GM12878 (cell line): Measurements from ENCODE around the gene ADAM19. TPM values are rescaled to one million over a fixed set of nuclear protein-coding genes. Genes with fewer than 3 reads are reported as not detected.

Source experiments
- ATAC-seq: fragments of 200-7000 bp; cut with Tn5 transposase; 3 replicates; pipeline ENCODE4 v1.9.1; 2020; ENCODE audit warnings: mild to moderate bottlenecking, moderate library complexity
- BruUV-seq: library from RNA; stranded (reverse); fragments of 400-500 nt; replicated peaks from 2 replicates; lab custom pipeline; 2021; lab: Mats Ljungman, UMichigan
- CTCF ChIA-PET: fragments of 300-600 bp; sonication (Branson Sonifier 250); formaldehyde crosslinking; extraction: SDS; loops from one replicate; lab custom pipeline; 2021; ENCODE audit warnings: inconsistent platforms; lab: Yijun Ruan, JAX
- POLR2A ChIA-PET: fragments of 350-600 bp; formaldehyde crosslinking; extraction: SDS; loops from one replicate; lab custom pipeline; 2021; ENCODE audit warnings: inconsistent platforms; lab: Charles Lee
- RAD21 ChIA-PET: fragments of 300-600 bp; sonication (Branson Sonifier 250); formaldehyde crosslinking; loops from one replicate; lab custom pipeline; 2023; ENCODE audit warnings: antibody characterized with exemption; ENCODE audit not compliant: unreplicated experiment; lab: Charles Lee
- SMC1A ChIA-PET: fragments of 300-600 bp; sonication (Branson Sonifier 250); formaldehyde crosslinking; loops from one replicate; lab custom pipeline; 2023; ENCODE audit not compliant: unreplicated experiment, uncharacterized antibody; lab: Charles Lee
- DNase-seq: peaks from one replicate; pipeline ENCODE4 v3.0.0-alpha.2; 2011; ENCODE audit warnings: low read depth, low spot score
- FAIRE-seq: peaks from 3 replicates; lab custom pipeline; 2011; peaks lifted over from hg19 to GRCh38; lab: Jason Lieb, UNC
- H2AFZ ChIP-seq: 2 replicates; pipeline ENCODE4 v1.6.0; 2011; ENCODE audit warnings: low read depth, low read length, control low read depth; ENCODE audit not compliant: control insufficient read depth
- H3K27ac ChIP-seq: 2 replicates; pipeline ENCODE4 v1.5.1; 2011; ENCODE audit warnings: control low read depth; ENCODE audit not compliant: control insufficient read depth, insufficient read depth
- H3K27me3 ChIP-seq, 2 experiments: replicated peaks in 1 of 2; 2 replicates each; pipeline versions ENCODE4 v1.6.0 to v1.6.1; 2011; ENCODE audit warnings: low read length in 1 of 2; ENCODE audit not compliant: control insufficient read depth in 2 of 2, insufficient read depth in 2 of 2
- H3K36me3 ChIP-seq, 2 experiments: 2 replicates each; pipeline ENCODE4 v1.5.1; 2011; ENCODE audit warnings: low read length in 1 of 2; ENCODE audit not compliant: control insufficient read depth in 2 of 2, insufficient read depth in 2 of 2
- H3K4me1 ChIP-seq: 2 replicates; pipeline ENCODE4 v1.6.1; 2011; ENCODE audit warnings: mild to moderate bottlenecking, low read length, moderate library complexity, mixed read lengths; ENCODE audit not compliant: control insufficient read depth, insufficient read depth
- H3K4me2 ChIP-seq: 2 replicates; pipeline ENCODE4 v1.6.0; 2011; ENCODE audit warnings: control low read depth; ENCODE audit not compliant: control insufficient read depth, insufficient read depth
- H3K4me3 ChIP-seq: fragments of 200-600 bp; sonication (generic); 2 replicates; pipeline ENCODE4 v1.5.1; 2016
- H3K79me2 ChIP-seq: 2 replicates; pipeline ENCODE4 v1.6.0; 2011; ENCODE audit warnings: low read length; ENCODE audit not compliant: control insufficient read depth, insufficient read depth
- H3K9ac ChIP-seq: 2 replicates; pipeline ENCODE4 v1.8.0; 2011; ENCODE audit warnings: low read length, control low read depth, mixed read lengths; ENCODE audit not compliant: control insufficient read depth, insufficient read depth
- H3K9me3 ChIP-seq: replicated peaks from 3 replicates; pipeline ENCODE4 v1.5.1; 2011; ENCODE audit warnings: mild to moderate bottlenecking, low read length; ENCODE audit not compliant: control insufficient read depth, insufficient read depth
- H4K20me1 ChIP-seq: 2 replicates; pipeline ENCODE4 v1.6.0; 2011; ENCODE audit not compliant: control insufficient read depth, insufficient read depth
- E2F8 ChIP-seq: fragments of 450-650 bp; IDR thresholded peaks from 2 replicates; pipeline ENCODE4 v1.6.1; 2018; ENCODE audit warnings: mild to moderate bottlenecking, low read depth, moderate library complexity; ENCODE audit not compliant: partially characterized antibody
- KLF5 ChIP-seq: fragments of 450-650 bp; IDR thresholded peaks from 2 replicates; pipeline ENCODE4 v1.6.1; 2014; ENCODE audit warnings: mild to moderate bottlenecking; ENCODE audit not compliant: partially characterized antibody
- SP1 ChIP-seq: IDR thresholded peaks from one replicate; pipeline ENCODE4 v1.6.1; 2011; ENCODE audit warnings: low read depth, low read length
- TBL1XR1 ChIP-seq: IDR thresholded peaks from 2 replicates; pipeline ENCODE4 v1.6.1; 2012; ENCODE audit warnings: low read depth, low read length, improper control_type of control experiment
- WGBS: methylation state at CpG from one replicate; pipeline ENCODE4 v1.1.6; 2016; ENCODE audit warnings: low lambda C conversion rate; ENCODE audit not compliant: insufficient replicate concordance, insufficient coverage; ENCODE audit errors: missing lambda C conversion rate; 5-methylcytosine and 5-hydroxymethylcytosine counted together
- in situ Hi-C: fragments of 300-500 bp; cut with MboI; formaldehyde crosslinking; loops from 9 replicates; pipeline ENCODE4 v1.14.3; 2018; ENCODE audit warnings: mixed read lengths
- intact Hi-C: fragments of 100-400 bp; cut with micrococcal nuclease; formaldehyde crosslinking; loops from one replicate; pipeline ENCODE4 v1.14.2; 2022; ENCODE audit not compliant: unreplicated experiment
- polyA plus RNA-seq, 11 experiments: library from polyadenylated mRNA; depleted of rRNA in 4 of 11; unstranded in 6 of 11; stranded (reverse) in 5 of 11; fragments of >200 nt; fragmentation: Nextera tagmentation in 4 of 11; fragmentation: Illumina TruSeq in 1 of 11; extraction: Ambion mirVana in 4 of 11; extraction: Trizol in 1 of 11; gene quantifications; 1 replicate in 1 of 11; 2 replicates in 10 of 11; pipeline versions ENCODE4 v1.2.1 to v1.2.3, GENCODE V29; 2011 to 2016; ENCODE audit warnings: inconsistent platforms in 2 of 11, missing spikeins in 2 of 11, low read depth in 1 of 11
- total RNA-seq, 4 experiments: library from RNA; depleted of rRNA in 3 of 4; stranded (reverse); fragments of >200 nt in 3 of 4; fragmentation: Illumina TruSeq in 1 of 4; extraction: Trizol in 1 of 4; gene quantifications; 2 replicates each; pipeline versions ENCODE4 v1.2.1 to v1.2.3, GENCODE V29; 2013 to 2021

ADAM19 gene
- total and polyA plus RNA-seq, 10 of the 15 experiments (the other 5 are each of a cell fraction or from before 2014, with no cell fraction given) = 16.0 to 92.8 (median 44.7) TPM

- SMC1A ChIA-PET = interaction anchor here (1.2 to 1.8 kb wide), 2 partner anchors 8 to 31 kb away, joined by 3 to 8 read pairs; no protein-coding TSS in a partner anchor
- H3K79me2 ChIP-seq = peaks cover 32% of the 10 kb centered on the region
- no peak overlapping the region for H3K4me2 ChIP-seq
- H2AFZ ChIP-seq = no peak overlapping the region
- intact Hi-C loops (no loop called here), in situ Hi-C loops (no loop called here)
- POLR2A ChIA-PET = interaction anchor here (0.6 kb wide), 1 partner anchor 41 kb away, joined by 3 read pairs; no protein-coding TSS in a partner anchor
- CTCF ChIA-PET = interaction anchor here (0.6 kb wide), 1 partner anchor 1317 kb away, joined by 3 read pairs; no protein-coding TSS in a partner anchor
- BruUV-seq = no TSS peak
- H3K4me3 ChIP-seq = no peak overlapping the region
- 74% methylated on average over 6 of the region's 6 CpGs for WGBS
- H3K4me1 ChIP-seq = peaks cover 52% of the 10 kb centered on the region
- FAIRE-seq (no peak), ATAC-seq (no peak), DNase-seq (no peak)
- TF ChIP-seq E2F8 = no peak
- TF ChIP-seq SP1 = no peak
- TF ChIP-seq TBL1XR1 = no peak
- no peak for TF ChIP-seq KLF5
- H3K36me3 ChIP-seq = peaks cover 0 to 3% of the 10 kb centered on the region in 2 experiments; a peak in 2 of 4 replicates
- H3K9ac ChIP-seq = no peak overlapping the region
- 0 out of 2 replicates have a peak, but pooled peaks cover 2% of the 10 kb centered on the region for H4K20me1 ChIP-seq
- H3K27me3 ChIP-seq = no peaks in the 10 kb centered on the region
- no peaks in the 10 kb centered on the region for H3K9me3 ChIP-seq
- RAD21 ChIA-PET = interaction anchor here (0.6 to 1.5 kb wide), 2 partner anchors 19 to 22 kb away, joined by 3 to 4 read pairs; no protein-coding TSS in a partner anchor
- H3K27ac ChIP-seq = no peak overlapping the region
These were observed 29.0 kb downstream of the ADAM19 start for GRCh38 chr5:157546456-157547100.
